Measurements from ENCODE around the gene CAMTA1.

- no peak for TF ChIP-seq EZH2 (IDR thresholded peaks at IDR 0.05)
- no peak for TF ChIP-seq CTCF (IDR thresholded peaks at IDR 0.05)
Measured at GRCh38 chr1:7683521-7683920, 898.3 kb downstream of the CAMTA1 start.

Measured in neural progenitor cell (in vitro differentiated cells).